A549 (cell line): ENCODE results near the gene TSPAN18.

Experiments used
- KDM5A ChIP-seq: fragments of 200-600 bp; sonication (generic); IDR thresholded peaks from 2 replicates; pipeline ENCODE4 v1.6.1; 2016; ENCODE audit warnings: antibody characterized with exemption, mild to moderate bottlenecking
- POLR2A ChIP-seq: IDR thresholded peaks from 2 replicates; pipeline ENCODE4 v1.6.1; 2012; ENCODE audit warnings: mild to moderate bottlenecking, low read length

- TF ChIP-seq KDM5A (no peak), POLR2A (no peak)
Observed at GRCh38 chr11:44884056-44884455, 157.3 kb downstream of the TSPAN18 start.
